GM19043 (cell line): ENCODE measurements around the gene ATP2A3.
A peak's percentile ranks its signal among the peaks of the same experiment; 100 is the strongest.

ENCODE experiments used
- ATAC-seq: cut with Tn5 transposase; IDR thresholded peaks from one replicate; pipeline ENCODE4 v1.9.1; 2021; ENCODE audit warnings: low read depth; ENCODE audit not compliant: unreplicated experiment

The ATP2A3 gene

DNA sequence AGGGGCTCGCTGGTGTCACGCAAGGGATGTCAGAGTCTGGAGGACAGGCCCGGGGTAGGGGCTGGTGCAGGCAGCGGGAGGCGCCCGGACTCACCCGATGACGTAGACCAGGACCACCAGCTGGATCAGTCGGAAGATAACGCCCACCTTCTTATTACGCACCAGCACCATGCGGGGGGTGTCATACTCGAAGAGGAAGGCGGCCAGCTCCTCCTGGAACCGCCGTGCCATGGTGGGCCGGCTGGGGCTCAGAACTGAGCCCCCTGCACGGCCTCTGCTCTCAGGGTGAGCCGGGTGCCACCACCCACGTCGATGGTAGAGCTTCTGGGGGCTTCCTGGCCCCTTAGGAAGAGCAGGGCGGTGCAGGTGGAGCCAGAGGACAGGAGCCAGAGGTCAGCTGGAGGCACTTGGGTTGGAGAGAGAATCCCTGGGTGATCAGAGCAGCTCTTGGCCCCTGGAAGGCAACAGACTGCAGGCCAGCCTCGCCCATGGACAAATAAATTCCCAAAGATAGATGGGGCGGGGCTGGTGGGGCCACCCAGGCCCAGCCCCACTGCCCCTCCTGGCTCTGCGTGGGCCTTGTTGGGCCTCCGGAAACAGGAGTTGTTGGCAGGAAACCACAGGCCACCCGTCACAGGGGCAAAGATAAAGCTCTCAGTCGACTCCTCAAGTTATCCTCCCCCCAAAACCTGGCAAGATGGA is 48.1 kb downstream of the ATP2A3 start, which contains the start of gene P2RX1:
P2RX1 (minus strand) TSS at position 471 of the 702 bp plus-strand sequence; CDS start at position 231, 240 bp downstream.
- no peak for ATAC-seq

DNA sequence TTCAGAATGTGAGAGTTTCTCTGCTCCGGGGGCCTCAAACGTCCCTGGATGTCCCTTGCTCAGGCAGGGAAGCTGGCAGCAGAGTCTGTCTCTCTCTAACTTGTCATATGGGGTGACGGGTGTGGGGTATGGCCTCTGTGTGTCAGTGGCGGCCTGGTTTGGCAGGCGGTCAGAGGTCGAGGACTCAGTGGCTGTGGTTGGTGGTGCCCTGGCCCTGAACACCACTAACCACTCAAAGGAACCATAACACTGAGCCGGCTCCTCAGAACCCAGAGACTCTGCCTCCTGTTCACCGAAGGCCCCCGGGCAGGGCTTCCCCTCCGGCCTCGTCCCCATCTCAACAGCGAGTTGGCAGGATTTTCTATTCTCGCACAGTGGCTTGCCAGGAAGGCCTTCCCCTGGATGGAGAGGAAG is 48.6 kb downstream of the ATP2A3 start:
- ATAC-seq: no peak

DNA sequence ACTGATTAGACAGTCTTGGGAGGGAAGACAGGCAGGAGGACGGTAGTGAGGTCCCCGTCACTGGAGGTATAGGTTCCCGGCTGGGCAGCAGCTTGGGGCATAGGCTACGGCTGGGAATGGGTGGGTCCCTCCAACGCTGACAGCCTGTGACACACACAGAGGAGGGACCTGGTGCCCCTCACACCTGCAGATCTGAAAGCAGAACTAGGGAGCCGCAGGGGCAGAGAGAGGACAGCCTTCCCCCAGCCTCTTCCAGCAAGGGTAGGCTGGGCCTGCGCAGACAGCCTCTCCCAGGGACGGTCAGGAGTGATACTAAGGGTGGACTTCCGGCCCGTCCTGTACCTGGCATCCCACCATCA is 49.9 kb downstream of the ATP2A3 start:
- peak; percentile 54 for ATAC-seq

DNA sequence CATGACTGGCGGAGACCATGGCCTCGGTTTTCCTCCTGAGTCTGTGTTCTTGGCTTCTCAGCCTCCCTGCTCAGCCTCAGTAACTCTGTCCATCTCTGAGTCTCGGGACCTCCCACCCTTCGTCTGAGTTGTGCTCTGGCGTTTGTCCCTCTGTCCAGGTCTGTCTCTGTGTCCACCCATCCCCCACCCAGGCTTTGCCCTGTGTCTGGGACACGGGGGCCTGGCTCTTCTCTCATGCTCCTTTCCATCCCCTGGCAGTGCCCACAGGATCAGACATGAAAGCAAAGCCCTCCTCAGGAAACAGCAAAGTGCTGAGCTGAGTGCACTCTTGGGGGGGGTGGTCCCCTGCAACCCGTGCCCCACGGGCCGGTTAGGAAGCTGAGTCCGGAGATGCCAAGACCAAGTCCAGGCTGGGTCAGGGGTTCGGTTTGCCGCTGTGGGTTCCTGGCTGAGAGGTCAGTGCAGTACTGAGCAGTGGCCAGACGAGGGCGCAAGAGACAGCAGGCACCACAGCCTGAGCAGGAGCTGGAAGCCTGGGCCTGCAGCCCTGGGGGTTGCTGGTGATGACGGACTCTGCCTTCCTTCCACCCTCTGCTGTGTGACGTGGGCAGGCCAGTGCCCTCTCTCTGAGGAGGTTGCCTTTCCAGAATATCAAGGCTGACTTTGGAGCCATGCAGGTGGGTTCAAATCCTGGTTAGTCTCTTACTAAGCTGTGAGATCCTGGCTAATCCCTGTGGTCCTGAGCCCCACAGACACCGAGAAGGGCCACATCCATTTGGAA is 50.5 kb downstream of the ATP2A3 start:
- no peak for ATAC-seq

DNA sequence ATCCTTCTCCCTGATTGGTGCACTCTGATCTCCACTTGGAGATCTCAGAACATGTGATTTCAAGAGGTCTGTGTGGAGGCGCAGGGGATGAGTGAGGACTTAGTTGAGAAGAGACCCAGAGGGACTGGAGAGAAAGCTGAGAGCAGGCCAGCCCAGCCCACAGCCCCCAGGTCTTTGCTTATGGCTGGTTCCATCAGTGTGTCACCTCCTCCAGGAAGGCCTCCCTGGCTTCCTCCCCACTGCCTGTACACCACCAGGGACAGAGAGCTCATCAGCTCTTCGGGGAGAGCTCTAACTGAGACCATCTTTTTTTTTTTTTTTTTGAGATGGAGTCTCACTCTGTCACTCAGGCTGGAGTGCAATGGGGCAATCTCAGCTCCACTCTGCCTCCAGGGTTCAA is 51.4 kb downstream of the ATP2A3 start:
- no peak for ATAC-seq

DNA sequence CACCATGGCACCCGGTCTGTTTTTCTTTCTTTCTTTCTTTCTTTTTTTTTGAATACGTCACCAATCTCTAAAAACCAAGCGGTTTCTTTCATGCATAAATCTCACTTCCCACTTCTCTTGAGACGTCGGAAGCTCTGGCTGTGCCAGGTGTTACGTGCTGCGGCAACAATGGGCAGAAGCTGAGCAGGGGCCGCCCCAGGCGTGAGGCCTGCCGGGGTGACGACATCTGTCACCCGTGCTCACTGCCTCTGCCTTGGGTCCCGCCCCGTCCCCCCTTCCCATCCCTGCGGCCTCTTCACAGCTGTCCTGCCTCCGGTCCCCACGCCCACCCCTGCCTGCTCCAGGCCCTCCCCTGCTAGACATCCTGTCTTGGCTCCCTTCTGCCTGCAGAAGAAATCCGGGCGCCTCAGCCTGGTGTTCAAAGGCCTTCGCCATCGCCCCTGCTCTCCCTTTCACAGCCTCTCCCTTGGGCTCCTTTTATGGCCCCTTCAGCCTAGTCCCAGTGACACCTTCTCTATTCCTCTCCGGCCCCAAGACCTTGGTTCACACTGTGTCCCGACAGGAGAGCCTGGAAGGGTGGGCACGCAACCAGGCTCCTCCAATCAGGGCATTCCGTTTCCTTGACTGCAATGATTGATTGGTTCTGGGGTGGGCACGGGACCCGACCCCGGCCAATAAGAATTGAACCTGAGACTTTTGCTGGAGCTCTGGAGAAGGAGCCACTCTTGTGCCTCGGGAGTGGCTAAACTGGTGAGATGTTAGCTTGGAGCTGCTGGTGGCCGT is 52.8 kb downstream of the ATP2A3 start:
- peak; percentile 75 for ATAC-seq

DNA sequence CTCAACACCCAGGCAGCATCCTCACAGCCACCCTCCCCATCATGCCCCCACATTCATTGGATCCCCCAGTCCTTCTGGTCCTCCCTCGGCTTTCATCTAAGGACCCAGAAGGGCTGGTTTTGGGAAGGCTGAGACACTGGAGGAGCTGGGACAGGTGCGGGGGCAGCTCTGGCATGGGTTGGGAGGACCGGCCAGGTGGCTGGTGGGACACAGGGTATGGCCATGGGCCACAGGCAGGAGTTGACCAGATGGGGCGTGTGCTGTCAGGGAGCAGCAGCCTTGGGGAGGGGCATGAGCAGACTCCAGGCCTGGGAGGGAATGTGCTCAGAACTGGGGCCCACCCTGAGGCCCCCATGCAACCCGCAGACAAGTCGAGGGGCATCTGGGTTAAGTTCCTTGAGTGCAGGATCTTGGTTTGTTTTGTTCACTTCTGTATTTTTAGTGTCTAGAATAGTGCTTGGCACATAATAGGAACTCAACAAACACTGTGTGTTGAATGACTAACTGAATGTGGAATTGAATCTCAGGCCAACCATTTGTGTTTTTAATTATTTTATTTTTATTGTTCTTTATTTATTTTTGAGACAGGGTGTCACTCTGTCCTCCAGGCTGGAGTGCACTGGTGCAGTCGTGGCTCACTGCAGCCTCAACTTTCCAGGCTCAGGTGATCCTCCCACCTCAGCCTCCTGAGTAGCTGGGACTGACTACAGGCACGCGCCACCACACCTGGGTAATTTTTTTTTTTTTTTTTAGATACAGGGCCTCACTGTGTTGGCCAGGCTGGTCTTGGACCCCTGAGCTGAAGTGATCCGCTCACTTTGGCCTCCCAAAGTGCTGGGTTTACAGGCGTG is 53.6 kb downstream of the ATP2A3 start:
- no peak for ATAC-seq

DNA sequence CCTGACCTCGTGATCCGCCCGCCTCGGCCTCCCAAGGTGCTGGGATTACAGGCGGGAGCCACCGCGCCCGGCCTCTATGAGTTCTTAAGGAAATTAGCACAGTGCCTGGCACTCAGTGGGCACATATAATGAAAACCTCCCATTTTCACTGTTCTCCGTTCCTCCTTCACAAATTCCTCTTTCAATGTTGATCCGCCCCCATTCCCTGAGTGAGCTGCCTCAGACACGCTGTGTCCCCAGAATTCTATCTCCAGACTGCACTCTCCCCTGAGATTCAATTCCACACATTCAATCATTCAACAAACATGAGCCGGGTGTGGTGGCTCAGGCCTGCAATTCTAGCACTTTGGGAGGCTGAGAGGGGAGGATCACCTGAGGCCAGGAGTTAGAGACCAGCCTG is 55.0 kb downstream of the ATP2A3 start:
- ATAC-seq: no peak

DNA sequence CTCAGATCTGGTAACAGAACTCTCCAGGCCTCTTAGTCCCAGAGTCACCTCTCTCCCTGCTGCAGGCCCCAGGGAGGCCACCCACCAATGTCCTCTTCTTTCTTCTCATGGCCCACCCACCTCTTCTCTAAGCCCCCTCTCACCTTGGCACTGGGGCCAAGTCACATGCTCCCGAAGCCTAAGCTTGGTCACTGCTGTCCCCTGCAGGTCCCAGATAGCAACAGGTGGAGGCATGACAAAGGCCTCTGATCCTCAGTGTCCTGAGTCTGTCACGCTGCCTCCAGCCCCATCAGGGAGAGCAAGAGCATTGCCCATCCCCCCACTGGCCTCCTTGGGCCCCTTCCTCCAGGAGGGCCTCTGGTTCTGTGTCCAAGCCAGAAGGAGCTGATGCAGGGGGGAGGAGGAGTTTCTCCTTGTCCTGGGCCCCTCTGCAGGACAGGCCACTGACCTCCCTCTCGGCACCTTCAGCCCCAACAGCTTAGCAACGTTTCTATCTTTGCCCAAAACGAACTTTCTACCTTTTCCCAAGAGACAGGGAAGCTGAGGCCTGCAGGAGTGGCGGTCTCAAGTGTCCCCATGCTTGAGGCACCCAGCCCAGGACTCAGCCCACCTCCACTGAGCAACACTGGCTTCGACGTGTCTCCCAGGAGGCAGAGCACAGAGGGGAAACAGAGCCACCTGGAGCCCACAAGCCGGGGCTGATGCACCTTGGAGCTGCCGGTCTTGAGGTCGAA is 56.6 kb downstream of the ATP2A3 start:
- ATAC-seq: no peak

DNA sequence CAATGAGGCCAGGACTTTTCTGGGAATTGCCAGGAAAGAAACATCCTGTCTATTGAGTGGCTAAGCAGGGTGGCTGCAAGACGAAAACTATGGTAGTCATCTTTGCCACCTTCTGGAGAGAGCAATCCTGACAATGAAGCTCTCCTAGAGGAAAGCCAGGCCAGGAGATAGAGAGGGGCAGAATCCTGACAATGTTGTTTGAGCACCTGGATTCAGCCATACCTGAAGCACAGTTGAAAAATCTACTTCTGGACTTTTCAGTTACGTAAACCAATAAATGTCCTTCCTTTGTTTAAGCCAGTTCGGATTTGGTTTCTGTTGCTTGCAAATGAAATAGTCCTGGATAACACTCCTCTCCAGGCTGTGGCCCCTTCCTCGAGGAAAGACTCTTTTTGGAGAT is 57.4 kb downstream of the ATP2A3 start:
- ATAC-seq: no peak

DNA sequence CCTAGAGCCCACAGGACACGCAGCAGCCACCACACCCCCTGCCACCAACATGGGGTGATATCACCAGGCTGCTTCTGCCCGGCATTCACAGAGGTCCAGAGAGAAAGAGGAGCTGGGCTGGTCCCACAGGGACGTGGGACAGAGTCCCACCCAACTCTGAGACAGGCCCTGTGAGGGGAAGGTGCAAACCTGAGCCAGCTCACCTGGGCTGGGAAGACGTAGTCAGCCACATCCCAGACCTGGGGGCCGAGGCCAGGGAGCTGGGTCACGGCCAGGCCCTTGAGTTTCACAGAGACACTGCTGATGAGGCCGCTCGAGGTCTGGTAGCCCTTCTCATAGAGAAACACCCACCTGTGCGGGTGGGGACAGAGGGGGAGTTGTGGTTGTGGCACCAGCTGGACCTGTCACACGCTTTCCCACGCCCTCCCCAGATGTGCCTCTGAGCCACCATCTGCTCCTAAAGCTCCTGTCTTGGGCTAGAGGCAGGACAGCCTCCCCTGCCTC is 59.2 kb downstream of the ATP2A3 start:
- ATAC-seq: no peak

DNA sequence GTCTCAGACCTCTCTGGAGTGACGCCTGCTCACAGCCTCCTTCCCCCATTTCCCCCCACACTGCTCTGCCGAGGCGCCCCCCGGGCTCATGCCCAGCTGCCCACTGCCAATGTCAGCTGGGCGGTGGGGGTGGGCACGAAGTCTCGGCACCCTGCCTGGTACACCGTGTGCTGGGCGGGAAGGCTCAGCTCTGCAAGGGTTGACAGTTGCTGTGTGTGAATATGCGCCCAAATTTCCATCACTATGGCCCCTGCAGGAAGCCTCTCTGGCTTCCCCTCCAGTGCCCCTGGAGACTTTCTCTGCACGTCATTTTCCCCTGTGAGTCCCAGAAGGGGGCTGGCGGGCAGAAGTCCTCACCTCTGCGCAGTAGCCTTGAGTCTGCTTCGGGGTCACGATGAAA is 59.7 kb downstream of the ATP2A3 start:
- ATAC-seq: no peak

DNA sequence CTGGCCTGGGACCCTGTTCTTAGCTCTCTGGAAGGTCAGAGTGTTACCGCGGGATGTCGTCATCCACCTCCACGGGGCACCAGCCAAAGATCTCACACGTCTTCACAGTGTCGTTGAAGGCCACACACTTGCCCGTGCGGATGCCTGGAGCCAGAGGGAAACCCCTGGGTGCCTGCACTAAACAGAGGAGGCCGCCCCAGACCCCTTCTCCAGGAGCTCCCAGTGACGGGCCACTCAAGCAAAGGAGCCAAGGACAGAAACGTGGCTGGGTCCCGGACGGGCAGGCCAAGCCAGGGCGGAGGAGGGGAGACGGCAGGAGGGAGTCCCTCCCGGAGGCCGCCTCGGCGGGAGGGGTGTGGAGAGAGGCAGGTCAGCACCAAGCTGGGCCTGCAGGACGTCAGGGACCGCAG is 60.4 kb downstream of the ATP2A3 start:
- no peak for ATAC-seq

DNA sequence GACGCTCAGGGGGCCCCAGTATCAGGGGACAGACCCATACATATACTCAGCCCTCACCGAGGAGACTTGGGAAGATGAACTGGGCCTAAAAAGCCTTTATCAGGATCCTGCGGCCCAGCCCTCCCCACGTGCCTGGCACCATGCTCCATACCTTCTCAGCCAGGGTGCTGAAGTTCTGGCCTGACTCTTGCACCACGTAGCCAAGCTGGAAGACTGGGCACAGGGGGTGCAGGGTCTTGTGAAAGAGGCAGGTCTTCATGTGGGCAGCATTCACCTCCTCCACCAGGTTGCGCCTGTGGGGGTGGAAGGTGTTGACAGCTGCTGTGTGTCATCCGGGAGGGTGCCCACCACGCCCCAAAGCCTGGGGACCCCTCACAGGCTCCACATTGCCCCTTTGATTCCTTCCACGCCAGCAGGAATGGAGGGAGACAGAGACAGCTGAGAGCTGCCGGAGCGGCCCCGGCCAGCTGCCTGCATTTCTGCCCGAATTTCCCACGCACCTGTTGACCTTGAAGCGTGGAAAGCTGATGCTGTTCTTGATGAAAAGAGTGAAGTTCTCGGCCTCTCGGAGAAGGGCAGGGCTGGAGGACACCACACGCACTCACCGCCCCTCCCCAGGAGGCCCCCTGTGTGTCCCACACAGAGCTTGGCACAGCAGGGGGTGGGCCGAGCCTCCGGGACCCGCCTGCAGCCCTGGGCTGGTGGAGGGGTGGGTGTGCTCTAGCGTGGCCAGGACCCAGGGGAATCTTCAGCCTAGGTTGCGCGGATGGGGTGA is 61.0 kb downstream of the ATP2A3 start:
- no peak for ATAC-seq

DNA sequence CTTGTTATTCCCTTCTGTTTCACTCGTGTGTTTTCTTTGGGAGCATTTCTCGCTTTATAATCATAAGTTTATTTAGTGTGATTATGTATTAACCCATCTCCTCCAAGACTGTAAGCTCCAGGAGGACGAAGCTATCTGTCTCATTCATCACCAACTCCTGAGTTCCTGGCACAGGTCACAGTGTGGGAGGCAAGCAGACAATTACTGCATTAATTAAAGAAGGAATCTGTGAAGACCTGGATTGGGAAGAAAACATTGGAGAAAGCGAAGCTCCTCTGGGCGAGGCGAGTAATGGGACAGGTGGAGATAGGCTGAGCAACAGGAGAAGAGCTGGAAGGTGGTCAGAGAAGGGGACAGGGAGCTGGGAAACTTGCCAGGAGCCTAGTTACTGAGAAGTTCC is 63.6 kb downstream of the ATP2A3 start:
- no peak for ATAC-seq

DNA sequence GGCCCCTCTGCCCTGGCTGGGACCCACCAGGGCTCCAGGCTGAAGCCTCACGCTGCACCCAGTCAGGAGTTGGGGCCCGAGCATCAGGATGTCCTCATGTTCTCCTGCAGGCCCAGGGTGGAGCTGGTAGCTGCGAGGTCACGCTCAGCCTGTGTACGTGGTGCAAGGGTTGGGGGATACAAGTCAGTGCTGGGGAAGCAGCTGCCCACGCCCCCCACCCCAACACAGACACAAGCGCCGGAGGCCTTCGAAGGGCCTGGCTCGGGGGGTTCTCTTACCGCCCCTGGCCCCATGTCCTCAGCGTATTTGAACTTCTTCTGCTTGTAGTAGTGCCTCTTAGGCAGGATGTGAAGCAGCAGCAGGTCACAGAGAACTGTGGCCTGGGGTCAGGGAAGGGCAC is 66.5 kb downstream of the ATP2A3 start:
- ATAC-seq: no peak

DNA sequence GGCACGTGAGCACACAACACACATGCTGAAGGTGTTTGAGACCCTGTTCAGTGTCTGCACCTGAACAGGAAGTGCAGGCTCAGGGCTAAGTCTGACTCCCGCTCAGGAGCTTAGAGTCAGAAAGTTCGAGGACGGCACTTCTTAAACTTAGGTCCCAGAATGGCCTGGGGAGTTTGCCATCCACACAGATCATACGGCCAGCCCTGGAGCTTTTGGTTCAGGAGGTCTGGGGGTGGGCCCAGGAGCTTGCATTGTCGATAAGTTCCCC is 67.3 kb downstream of the ATP2A3 start:
- ATAC-seq: no peak

DNA sequence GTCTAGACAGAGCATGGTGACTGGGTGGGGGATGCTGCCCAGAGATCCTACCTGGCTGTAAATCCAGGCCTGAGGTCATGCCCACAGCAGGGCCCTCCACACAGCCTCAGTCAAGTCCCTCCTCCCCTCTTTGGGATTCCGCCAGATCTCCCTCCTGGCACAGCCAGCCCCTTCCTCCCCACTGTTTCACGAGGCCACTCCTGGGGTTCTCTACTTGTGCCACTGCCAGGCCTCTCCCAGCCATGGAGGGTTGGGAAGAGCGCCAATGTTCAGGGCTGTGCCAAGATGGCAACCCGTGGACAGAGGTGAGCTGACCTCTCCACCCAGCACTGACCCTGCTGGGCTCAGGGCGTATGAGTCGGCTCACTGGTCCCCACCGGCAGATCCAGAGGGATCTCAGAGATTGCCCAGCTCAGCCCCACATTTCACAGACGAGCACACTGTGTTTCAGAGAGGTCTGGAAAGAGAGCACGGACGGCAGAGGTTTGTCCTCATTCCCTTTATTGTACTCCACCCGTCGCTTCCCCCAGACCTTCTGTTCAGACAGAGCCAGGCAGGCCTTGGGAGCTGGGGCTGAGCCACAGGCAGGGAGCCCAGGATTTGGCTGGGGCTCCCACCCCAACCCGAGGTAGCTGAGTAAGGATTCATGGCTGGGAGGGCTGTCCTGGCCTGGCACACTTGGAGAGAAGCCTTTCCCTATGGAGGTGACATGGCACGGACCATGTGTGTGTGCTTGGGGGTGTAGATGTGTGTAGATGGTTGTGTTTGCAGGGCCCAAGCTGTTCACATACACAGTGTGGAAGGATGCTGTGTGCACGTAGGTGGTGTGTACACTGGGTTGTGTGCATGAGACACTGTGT is 67.9 kb downstream of the ATP2A3 start:
- no peak for ATAC-seq
